SK-N-MC (cell line): ENCODE results near the gene NSMCE1.

Experiments used
- EZH2 ChIP-seq: fragments of 200-600 bp; sonication (generic); IDR thresholded peaks from one replicate; pipeline ENCODE4 v1.6.1; 2017; ENCODE audit warnings: antibody characterized with exemption
- FOXP2 ChIP-seq: optimal IDR thresholded peaks from 2 replicates; pipeline ENCODE3; 2011; ENCODE audit warnings: mild to moderate bottlenecking, moderate library complexity; ENCODE audit not compliant: insufficient read depth; ENCODE audit errors: extremely low read length, control extremely low read depth
- POLR2AphosphoS5 ChIP-seq: IDR thresholded peaks from 2 replicates; pipeline ENCODE4 v1.6.1; 2012; ENCODE audit warnings: mild to moderate bottlenecking, low read depth, low read length, borderline replicate concordance

DNA sequence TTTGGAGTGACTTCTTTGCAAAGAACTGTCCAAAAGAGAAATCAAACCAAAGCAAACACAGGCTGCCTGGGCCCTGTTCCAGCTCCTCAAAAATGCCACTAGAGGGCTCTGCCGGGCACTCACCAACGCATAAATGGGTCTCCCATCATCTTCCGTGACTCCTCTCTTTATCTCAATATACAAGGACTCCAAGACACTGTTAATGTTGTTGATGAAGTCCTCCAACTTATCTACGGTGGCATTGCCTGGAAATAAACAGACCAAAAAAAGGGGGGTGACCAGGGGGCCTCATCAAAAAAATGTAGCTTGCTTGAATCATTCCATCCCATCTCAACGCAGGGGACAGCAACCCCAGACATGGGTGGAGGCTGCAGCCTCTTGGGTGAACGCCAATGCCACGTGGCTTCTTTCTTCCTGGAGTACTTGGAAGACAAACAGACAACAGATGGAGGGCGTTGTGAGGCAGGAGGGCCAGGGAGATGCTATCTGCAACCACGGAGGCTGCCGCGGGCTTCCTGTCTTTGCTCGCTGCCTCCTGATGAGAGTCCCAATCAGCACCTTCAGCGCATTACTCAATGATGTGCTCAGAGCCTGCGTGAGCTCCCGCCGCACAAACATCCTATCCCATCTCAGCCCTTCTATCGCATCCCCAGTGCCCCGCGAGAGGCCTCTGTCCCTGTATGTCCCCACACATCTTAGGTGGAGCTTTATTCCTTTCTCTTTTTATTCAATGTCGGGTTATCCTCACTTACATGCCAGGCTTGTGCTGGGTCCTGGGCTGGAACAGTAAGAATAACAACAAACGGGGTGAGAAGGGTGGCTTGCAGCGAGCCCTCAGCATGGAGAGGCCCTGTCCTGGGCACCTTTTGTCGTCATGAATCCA, 33.3 kb downstream of the NSMCE1 start:
- TF ChIP-seq POLR2AphosphoS5: no peak
- TF ChIP-seq EZH2: no peak
- TF ChIP-seq FOXP2: no peak
